ENCODE results near the gene ERBB2. TPM values are rescaled to one million over a fixed set of nuclear protein-coding genes. Genes with fewer than 3 reads are reported as not detected.

ERBB2 gene
- total RNA-seq, 3 donors from 2014 or later: 2.3 to 3.4 (median 2.9) TPM

DNA sequence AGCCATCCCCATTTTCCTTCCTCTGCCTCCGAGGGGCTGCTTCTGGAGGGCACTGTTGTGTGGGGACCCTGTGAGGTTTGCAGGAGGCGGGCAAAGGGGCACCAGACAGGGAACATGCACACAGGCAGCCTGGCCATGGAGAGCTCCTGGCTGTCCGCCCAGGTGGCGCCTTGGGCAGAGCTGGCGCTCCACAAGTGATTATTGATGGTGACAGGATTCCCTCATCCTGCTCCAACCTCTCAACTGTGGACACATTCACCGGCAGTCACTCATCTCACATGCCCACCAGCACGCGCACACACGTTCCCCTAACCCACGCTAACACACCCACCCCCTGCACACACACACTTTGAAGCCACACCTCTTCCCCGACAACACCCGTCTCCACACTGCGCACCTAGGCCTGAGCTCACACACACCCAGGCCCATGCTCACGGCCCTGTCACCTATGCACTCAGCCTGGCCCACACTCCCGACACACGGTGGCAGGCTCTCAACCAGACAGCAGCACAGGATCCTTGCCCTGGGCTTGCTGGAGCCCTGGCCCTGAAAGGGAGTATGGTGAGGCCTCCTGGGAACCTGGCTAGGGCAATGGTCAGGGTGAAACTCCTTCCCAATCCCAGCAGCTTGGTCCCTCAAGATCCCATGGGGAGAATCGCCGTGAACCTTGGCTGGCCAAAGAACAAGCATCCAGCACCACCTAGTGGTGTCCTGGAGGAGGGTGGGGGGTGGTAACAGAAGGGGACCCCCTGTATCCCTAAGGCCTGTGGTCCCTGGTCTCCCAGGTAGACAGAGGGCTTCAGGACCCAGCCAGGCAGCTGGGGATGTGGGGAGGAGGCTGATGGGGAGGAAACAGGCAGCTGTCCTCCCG lies 28.0 kb upstream of the ERBB2 start:
- Mint-ChIP-seq H3K36me3 (ENCODE audit: insufficient read depth) (no peaks in the 10 kb centered on the region), H3K9me3 (no peaks in the 10 kb centered on the region), H3K4me1 (ENCODE audit: low read depth) (peaks cover 26% of the 10 kb centered on the region), H3K27me3 (ENCODE audit: low read depth) (peaks cover 10% of the 10 kb centered on the region), H3K4me3 (no peak overlapping the region)
- DNase-seq (no peak), ATAC-seq (no peak)

DNA sequence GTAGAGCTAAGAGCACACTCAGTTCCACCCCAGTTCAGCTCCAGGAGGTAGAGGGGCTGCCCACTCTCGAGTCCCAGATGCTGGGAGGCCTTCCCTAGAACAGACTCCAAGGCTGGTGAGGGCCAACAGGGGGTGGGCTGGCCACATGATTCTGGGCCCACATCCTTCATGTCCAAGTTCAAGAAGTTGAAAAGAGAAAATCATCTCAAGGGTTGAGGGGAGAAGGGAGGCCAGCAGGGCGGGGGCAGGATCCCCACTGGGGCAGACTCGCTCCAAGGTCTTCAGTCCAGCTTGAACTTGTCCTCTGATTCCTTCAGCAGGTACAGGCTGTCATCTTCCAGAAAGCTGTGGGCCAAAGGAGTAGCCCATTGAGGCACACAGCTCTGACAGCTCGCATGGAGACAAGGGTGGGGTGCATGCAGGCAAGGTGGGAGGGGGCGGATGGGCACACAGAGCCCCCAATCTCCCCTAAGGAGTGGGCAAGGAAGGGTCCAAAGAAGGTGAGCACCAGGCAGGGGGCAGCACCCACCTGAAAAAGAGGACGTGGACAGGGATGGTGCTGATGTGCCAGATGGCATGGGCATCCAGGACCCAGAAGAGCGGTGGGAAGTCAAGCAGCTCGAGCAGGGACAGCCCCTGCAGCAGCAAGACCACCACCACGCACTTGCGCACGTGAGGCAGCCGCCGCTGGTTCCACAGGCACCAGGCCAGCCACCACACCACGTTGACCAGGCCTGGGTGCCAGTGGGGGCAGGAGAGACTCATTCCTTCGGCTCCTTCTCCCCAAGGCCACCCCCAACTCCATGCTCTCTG lies 27.1 kb upstream of the ERBB2 start:
- H3K4me3 Mint-ChIP-seq: no peak overlapping the region
- peaks cover 8% of the 10 kb centered on the region for H3K27me3 Mint-ChIP-seq (ENCODE audit: low read depth)
- no peaks in the 10 kb centered on the region for H3K9me3 Mint-ChIP-seq
- DNase-seq: no peak
- ATAC-seq: no peak
- H3K36me3 Mint-ChIP-seq (ENCODE audit: insufficient read depth): no peaks in the 10 kb centered on the region
- peaks cover 34% of the 10 kb centered on the region for H3K4me1 Mint-ChIP-seq (ENCODE audit: low read depth)

DNA sequence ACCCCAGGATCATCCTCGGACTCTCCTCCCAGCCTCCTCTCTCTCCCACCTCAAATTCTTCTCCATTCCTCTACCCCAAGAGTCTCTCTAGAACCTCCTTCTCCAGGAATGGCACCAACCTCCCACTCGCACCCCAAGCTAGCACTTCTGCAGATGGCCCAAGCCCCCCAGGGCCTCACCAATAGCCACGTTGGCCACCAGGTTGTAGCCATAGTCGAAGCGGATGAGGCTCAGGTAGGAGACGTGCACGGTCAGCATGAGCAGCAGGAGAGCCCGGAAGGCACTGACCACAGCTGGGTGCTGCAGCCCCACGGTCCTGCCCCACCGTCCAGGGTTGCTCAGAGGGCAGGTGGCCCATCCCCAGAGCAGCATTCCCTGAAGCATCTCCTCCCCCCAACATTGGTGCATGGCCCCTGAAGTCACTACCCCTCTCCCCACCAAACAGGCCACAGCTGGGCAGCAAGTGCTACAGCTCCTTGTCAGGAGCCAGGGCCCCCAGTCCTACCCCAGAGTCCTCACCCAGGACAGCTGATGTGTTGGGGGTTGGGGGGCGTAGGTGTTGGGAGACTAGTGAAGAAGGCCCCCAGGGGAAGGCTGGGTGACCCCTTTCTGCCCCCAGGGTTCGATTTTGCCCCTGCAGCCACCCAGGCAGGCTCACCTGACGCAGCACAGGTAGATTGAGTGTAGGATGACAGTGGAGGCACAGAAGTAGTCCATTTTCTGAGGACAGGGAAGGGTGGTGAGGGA lies 26.4 kb upstream of the ERBB2 start:
- peaks cover 6% of the 10 kb centered on the region for H3K27me3 Mint-ChIP-seq (ENCODE audit: low read depth)
- ATAC-seq (no peak), DNase-seq (no peak)
- no peak overlapping the region for H3K4me3 Mint-ChIP-seq
- peaks cover 40% of the 10 kb centered on the region for H3K4me1 Mint-ChIP-seq (ENCODE audit: low read depth)
- no peaks in the 10 kb centered on the region for H3K36me3 Mint-ChIP-seq (ENCODE audit: insufficient read depth)
- no peaks in the 10 kb centered on the region for H3K9me3 Mint-ChIP-seq

DNA sequence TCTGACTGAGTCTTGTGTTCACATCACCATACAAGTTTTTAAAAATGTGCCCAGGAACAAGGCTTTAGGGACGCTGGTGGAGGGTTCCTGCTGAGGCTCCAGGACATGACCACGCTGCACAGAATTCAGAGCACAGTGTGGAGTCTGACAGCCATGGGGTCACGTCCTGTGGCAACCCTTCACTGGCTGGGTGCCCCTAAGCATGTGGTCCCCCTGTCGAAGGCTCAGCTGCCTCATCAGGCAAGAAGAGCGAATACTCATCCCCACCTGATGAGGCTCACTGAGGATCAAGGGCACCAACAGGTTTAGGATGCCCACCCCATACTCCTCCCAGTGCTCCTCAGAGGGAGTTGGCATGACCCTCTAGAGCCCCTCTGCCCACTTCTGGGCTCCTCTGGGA lies 25.7 kb upstream of the ERBB2 start:
- Mint-ChIP-seq H3K36me3 (ENCODE audit: insufficient read depth) (no peaks in the 10 kb centered on the region), H3K9me3 (no peaks in the 10 kb centered on the region), H3K27me3 (ENCODE audit: low read depth) (peaks cover 3% of the 10 kb centered on the region), H3K4me1 (ENCODE audit: low read depth) (peaks cover 44% of the 10 kb centered on the region), H3K4me3 (no peak overlapping the region)
- no peak for ATAC-seq
- DNase-seq: no peak

DNA sequence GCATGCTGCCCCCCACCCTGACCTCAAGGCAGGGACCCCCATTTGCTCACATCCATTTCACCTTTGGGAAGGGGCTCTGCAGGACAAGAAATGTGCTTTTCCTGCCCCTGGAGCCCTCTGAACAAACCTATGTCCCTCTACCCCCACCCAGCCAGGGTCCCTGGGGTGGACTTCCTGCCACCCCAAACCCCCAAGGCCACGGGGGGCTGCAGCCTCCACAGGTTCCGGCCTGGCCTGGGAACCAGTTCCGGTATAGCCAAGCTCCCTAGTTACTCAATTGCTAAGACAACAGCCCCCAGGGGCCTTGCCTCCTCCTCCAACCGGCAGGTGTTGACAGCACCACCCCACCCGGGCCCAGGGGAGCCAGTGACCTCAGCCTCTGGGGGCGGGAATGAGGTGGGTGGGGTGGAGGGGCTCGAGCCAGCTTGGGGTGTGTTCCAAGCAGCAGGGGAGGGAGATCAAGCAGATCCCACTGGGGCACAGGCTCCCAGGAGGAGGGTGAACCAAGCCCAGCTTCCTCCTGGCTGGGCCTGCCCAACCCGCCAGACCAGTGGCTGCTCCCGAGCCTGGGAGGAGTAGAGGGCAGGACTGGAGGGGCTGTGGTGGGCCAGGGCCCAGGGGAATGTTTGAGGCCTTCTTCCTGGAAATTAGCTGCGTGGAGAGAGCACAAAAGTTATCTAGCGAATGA lies 25.0 kb upstream of the ERBB2 start:
- DNase-seq: no peak
- Mint-ChIP-seq H3K4me3 (no peak overlapping the region), H3K36me3 (ENCODE audit: insufficient read depth) (no peaks in the 10 kb centered on the region), H3K4me1 (ENCODE audit: low read depth) (peaks cover 50% of the 10 kb centered on the region), H3K27me3 (ENCODE audit: low read depth) (peaks cover 1% of the 10 kb centered on the region), H3K9me3 (no peaks in the 10 kb centered on the region)
- ATAC-seq: no peak

DNA sequence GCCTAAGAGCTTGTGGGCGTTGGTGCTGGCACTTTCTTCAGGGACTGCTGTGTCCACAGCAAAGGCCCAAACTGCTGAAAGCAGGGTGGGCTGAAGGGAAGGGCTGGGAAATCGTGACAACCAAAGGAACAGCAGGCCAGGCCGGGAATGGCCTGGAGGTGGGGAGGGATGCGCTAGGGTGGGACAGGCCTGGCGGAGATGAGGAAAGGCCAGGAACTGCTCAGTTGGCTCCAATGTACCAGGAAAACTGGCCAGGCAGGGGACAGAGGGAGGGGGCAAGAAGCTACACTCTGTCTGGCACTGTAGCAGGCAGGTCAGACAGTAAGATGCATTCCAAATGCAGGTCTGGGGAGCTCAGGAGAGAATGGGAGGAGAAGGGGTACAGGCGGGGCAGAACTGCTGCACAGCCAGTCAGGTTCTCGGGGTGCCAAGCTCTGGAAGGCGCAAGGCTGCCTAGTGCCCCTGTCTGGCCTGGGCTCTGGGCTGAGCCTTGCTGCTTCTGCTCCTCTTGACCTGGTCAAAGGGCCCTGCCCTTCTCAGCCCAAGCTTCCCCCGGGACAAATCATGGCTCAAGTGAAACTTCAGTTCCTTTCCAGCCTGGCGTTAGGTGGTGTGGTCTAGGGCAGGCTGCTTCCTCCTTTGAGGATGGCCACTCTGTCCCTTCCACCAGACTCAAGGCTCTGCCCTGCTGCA lies 24.3 kb upstream of the ERBB2 start:
- DNase-seq (no peak), ATAC-seq (peak in 1 of 2 donors; percentile 1)
- H3K27me3 Mint-ChIP-seq (ENCODE audit: low read depth): no peaks in the 10 kb centered on the region
- peaks cover 57% of the 10 kb centered on the region for H3K4me1 Mint-ChIP-seq (ENCODE audit: low read depth)
- H3K4me3 Mint-ChIP-seq: no peak overlapping the region
- H3K36me3 Mint-ChIP-seq (ENCODE audit: insufficient read depth): peaks cover 3% of the 10 kb centered on the region
- H3K9me3 Mint-ChIP-seq: no peaks in the 10 kb centered on the region

DNA sequence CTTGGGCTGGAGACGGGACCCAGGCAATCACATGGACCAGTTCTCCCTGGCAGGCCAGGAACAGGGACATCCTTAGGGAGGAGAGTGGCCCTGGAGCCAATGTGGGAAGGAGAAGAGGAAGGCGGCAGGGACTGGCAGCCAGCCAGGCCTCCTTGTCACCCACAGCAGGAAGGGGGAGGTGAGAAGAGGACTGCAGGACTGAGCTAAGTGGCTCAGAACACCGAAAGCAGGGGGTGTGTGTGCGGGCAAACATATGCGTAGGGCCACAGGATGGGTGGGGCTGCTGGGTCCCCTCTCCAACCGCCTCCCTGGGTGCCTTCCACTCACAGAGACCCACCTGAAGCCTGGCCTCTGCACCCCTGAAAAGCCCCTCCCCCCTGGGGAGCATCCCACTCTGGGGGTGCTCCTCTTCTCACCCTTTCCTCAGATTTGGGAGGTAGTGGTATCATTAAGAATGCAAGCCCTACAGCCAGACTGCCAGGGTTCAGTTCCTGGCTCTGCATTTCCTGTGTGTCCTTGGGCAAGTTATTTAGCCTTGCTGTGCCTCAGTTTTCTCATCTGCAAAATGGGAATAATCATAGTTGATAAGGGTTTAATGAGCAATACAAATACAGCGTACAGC lies 23.6 kb upstream of the ERBB2 start:
- Mint-ChIP-seq H3K9me3 (no peaks in the 10 kb centered on the region), H3K36me3 (ENCODE audit: insufficient read depth) (peaks cover 5% of the 10 kb centered on the region), H3K27me3 (ENCODE audit: low read depth) (no peaks in the 10 kb centered on the region), H3K4me1 (ENCODE audit: low read depth) (peaks cover 63% of the 10 kb centered on the region), H3K4me3 (no peak overlapping the region)
- ATAC-seq (peak; percentile 59), DNase-seq (no peak)

DNA sequence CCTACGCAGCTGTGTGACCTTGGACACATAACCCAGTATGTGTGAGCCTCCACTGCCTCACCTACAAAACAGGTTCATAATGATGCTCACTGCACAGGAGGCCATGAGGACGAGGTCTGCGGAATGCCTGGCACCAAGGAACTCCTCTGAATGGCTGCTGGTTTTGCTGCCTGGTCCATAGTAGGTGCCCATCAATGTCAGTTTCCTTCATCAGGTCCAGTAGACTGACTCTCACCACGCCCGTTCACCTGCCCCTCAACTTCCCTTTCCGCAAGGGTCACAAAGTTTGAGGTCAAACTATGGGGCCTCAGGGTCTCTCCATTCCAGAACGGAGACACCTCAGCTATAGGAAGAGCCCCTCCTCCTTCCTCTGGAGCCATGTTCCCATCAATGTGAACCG lies 22.8 kb upstream of the ERBB2 start:
- peaks cover 59% of the 10 kb centered on the region for H3K4me1 Mint-ChIP-seq (ENCODE audit: low read depth)
- H3K27me3 Mint-ChIP-seq (ENCODE audit: low read depth): no peaks in the 10 kb centered on the region
- no peak for ATAC-seq
- H3K9me3 Mint-ChIP-seq: no peaks in the 10 kb centered on the region
- no peak for DNase-seq
- H3K36me3 Mint-ChIP-seq (ENCODE audit: insufficient read depth): peaks cover 5% of the 10 kb centered on the region
- H3K4me3 Mint-ChIP-seq: no peak overlapping the region

DNA sequence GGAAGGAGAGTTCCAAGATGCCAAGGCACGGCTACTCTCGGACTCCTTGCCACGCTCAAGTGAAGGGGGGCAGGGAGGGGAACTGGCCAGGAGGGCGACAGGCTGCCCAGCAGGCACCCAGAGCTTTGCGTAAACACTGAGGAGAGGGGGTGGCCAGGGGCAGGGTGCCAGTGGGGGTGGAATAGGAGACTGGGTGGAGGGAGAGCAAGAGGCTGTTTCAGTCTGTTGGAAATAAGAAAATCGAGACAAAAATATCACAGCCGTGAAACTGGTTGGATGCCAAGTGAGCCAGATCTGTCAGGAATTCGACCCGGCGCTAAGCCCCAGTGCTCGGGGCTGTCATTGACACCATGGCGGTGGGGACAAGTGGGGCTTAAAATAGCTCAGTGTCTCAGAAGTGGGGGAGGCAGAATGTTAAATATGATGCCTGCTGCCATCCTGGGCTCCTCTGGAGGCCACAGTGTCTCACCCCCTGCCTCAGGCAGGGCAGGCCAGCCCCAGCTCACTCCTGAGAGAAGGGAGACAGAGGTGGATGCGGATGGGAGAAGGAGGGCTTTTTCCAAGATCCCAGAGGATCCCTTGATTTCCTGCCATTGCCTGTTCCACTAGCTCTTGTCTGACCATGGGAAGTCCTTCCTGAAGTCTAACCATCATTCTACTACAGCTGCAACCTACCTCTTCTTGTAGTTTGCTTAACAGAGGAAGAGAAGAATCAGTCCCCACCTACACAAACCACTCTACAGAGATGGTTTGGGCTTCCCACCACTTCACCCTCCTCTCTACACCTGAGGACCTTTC lies 22.1 kb upstream of the ERBB2 start:
- no peaks in the 10 kb centered on the region for H3K27me3 Mint-ChIP-seq (ENCODE audit: low read depth)
- ATAC-seq: no peak
- no peak for DNase-seq
- H3K4me1 Mint-ChIP-seq (ENCODE audit: low read depth): peaks cover 58% of the 10 kb centered on the region
- H3K36me3 Mint-ChIP-seq (ENCODE audit: insufficient read depth): peaks cover 5% of the 10 kb centered on the region
- no peaks in the 10 kb centered on the region for H3K9me3 Mint-ChIP-seq
- no peak overlapping the region for H3K4me3 Mint-ChIP-seq

DNA sequence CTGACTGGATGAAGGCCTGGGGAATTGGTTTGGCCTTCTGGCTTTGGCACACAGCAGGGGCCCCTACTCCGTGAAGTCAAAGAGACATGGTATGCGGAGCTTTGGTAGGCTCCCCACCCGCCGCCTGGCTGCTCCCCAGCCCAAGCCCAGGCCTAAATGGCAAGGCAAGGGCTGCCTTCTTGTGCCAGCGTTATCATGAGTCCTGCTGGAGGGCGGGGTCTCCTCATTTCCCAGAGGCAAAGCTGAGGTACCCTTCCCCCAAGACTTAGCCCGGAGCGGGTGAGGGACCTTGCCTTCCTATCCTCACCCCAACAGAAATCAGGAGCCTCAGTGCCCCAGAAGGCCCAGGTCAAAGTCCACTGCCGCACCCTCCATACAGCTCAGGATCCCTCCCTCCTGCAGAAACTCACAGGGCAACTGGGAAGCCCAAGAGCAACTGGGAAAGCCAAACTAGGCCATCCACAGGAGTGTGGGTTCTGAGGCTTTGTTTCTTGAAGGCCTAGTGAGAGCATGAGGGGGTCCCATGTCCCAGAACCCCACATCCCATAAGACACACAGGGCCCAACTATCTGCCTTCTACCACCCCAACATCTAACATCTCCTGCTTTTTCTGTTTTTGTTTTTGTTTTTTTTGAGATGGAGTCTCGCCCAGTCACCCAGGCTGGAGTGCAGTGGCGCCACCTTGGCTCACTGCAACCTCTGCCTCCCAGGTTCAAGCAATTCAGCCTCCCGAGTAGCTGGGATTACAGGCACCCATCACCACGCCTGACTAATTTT lies 21.3 kb upstream of the ERBB2 start:
- H3K4me1 Mint-ChIP-seq (ENCODE audit: low read depth): peaks cover 61% of the 10 kb centered on the region
- no peaks in the 10 kb centered on the region for H3K27me3 Mint-ChIP-seq (ENCODE audit: low read depth)
- no peak for DNase-seq
- no peaks in the 10 kb centered on the region for H3K9me3 Mint-ChIP-seq
- ATAC-seq: no peak
- H3K4me3 Mint-ChIP-seq: no peak overlapping the region
- peaks cover 11% of the 10 kb centered on the region for H3K36me3 Mint-ChIP-seq (ENCODE audit: insufficient read depth)

DNA sequence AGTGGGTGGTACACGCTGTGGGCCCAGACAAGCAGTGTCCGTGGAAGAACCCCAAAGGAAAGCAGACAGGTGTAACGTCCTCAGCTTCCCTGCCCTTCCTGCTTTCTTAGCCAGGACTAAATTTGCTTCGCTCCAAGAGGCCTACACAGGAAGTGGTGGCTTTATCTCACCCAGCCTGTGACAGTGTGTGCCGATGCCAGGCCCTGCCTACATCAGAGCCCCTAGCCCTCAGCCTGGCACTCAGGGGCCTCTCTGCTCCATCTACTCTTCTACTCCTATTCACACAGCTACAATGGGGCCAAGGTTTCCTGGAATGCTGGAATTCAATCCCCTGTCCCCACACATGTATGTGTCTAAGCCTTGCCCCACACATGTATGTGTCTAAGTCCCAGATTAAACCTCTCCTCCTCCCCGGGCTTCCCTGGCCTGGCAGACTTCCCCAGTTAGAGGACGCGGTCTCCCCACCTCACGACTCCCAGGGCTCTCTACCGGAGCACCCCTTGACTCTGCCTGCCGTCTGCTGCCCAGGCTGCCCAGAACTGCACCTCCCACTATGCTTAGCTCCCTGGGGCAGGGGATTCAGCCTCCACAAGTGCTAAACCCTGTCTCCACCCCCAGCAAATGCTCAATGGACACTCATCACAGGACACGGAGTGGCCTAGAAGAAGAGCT lies 20.2 kb upstream of the ERBB2 start:
- Mint-ChIP-seq H3K27me3 (ENCODE audit: low read depth) (no peaks in the 10 kb centered on the region), H3K4me1 (ENCODE audit: low read depth) (peaks cover 61% of the 10 kb centered on the region), H3K36me3 (ENCODE audit: insufficient read depth) (peaks cover 16% of the 10 kb centered on the region), H3K4me3 (peak overlapping the region; percentile 0), H3K9me3 (no peaks in the 10 kb centered on the region)
- DNase-seq (peak; percentile 26), ATAC-seq (peak; percentile 69 to 76)
